SW480 (cell line): ENCODE measurements around the gene TSG101.

Experiments
- DNase-seq: peaks from one replicate; pipeline ENCODE4 v3.0.0-alpha.2; 2016; ENCODE audit warnings: low spot score

TSG101 gene

GRCh38 chr11:18526521-18527296 lies at the start of gene TSG101:
TSS of gene TSG101 (minus strand) at chr11:18526942. CDS start at chr11:18526816, 126 bp downstream.
- DNase-seq: peak; percentile 94

- DNase-seq: no peak
Measured at GRCh38 chr11:18575361-18575760, 48.6 kb upstream of the TSG101 start.

- no peak for DNase-seq
Measured at GRCh38 chr11:18567081-18567480, 40.3 kb upstream of the TSG101 start.

- DNase-seq: no peak
Measured at GRCh38 chr11:18566406-18566805, 39.7 kb upstream of the TSG101 start.

- no peak for DNase-seq
Measured at GRCh38 chr11:18564149-18564548, 37.4 kb upstream of the TSG101 start.

- no peak for DNase-seq
Measured at GRCh38 chr11:18563090-18563730, 36.5 kb upstream of the TSG101 start.

- DNase-seq: no peak
Measured at GRCh38 chr11:18548001-18548400, 21.3 kb upstream of the TSG101 start.

- DNase-seq: peak; percentile 58
Measured at GRCh38 chr11:18540207-18541009, 13.7 kb upstream of the TSG101 start.

- no peak for DNase-seq
Measured at GRCh38 chr11:18536209-18536608, 9.5 kb upstream of the TSG101 start.

- DNase-seq: no peak
Measured at GRCh38 chr11:18534245-18534644, 7.5 kb upstream of the TSG101 start.

- no peak for DNase-seq
Measured at GRCh38 chr11:18533365-18533764, 6.6 kb upstream of the TSG101 start.

- DNase-seq: peak; percentile 56
Measured at GRCh38 chr11:18527512-18527911, 770 bp upstream of the TSG101 start.

- no peak for DNase-seq
Measured at GRCh38 chr11:18526130-18526520, 617 bp downstream of the TSG101 start.

GRCh38 chr11:18524248-18524647 lies 2.5 kb downstream of the TSG101 start:
- no peak for DNase-seq

GRCh38 chr11:18523084-18523483 lies 3.7 kb downstream of the TSG101 start:
- DNase-seq: peak; percentile 13

GRCh38 chr11:18522388-18522787 lies 4.4 kb downstream of the TSG101 start:
- no peak for DNase-seq

- no peak for DNase-seq
Measured at GRCh38 chr11:18521122-18521521, 5.6 kb downstream of the TSG101 start.

GRCh38 chr11:18502352-18502751 lies 24.4 kb downstream of the TSG101 start:
- DNase-seq: no peak

GRCh38 chr11:18501629-18502028 lies 25.1 kb downstream of the TSG101 start:
- DNase-seq: no peak

- DNase-seq: no peak
Measured at GRCh38 chr11:18498039-18498438, 28.7 kb downstream of the TSG101 start.

- DNase-seq: no peak
Measured at GRCh38 chr11:18495703-18496102, 31.0 kb downstream of the TSG101 start.

- no peak for DNase-seq
Measured at GRCh38 chr11:18495271-18495670, 31.5 kb downstream of the TSG101 start.

GRCh38 chr11:18493310-18493709 lies 33.4 kb downstream of the TSG101 start:
- DNase-seq: no peak
